Measurements from ENCODE around the gene GALNT18. TPM values are rescaled to one million over a fixed set of nuclear protein-coding genes. Genes with fewer than 3 reads are reported as not detected.

Gene GALNT18
- polyA plus RNA-seq, 1 donor from 2014 or later: 7.6 TPM

GRCh38 chr11:11620921-11621572 lies 758 bp downstream of the GALNT18 start:
- no peaks in the 10 kb centered on the region for H3K9me3 ChIP-seq (ENCODE audit: low read length)
- peak overlapping the region; percentile 96 for H3K4me2 ChIP-seq (ENCODE audit: low read length)
- H3K79me2 ChIP-seq (replicated peaks; ENCODE audit: insufficient read depth, low read length): no peaks in the 10 kb centered on the region
- no peak overlapping the region for H3K27ac ChIP-seq (ENCODE audit: low read length)
- no peaks in the 10 kb centered on the region for H3K36me3 ChIP-seq (ENCODE audit: insufficient read depth, low read length)
- no peaks in the 10 kb centered on the region for H3K9me2 ChIP-seq (ENCODE audit: insufficient read depth, low read length)
- peaks cover 16% of the 10 kb centered on the region for H3K27me3 ChIP-seq (ENCODE audit: insufficient read depth, low read depth, low read length)
- TF ChIP-seq SMC3 (conservative IDR thresholded peaks at IDR 0.05; ENCODE audit: poor library complexity) (peak; percentile 54), TAF1 (IDR thresholded peaks at IDR 0.05; ENCODE audit: low read depth) (no peak), POLR2AphosphoS5 (IDR thresholded peaks at IDR 0.05) (peak; percentile 33), REST (IDR thresholded peaks at IDR 0.05; ENCODE audit: borderline replicate concordance) (peak; percentile 25), MXI1 (conservative IDR thresholded peaks at IDR 0.05; ENCODE audit: poor library complexity, severe bottlenecking) (peak; percentile 97), RAD21 (conservative IDR thresholded peaks at IDR 0.05) (peak; percentile 38), EZH2 (IDR thresholded peaks at IDR 0.05; ENCODE audit: borderline replicate concordance, insufficient read depth, low read length, poor library complexity, severe bottlenecking) (no peak)
- TF ChIP-seq, protein P1, sequence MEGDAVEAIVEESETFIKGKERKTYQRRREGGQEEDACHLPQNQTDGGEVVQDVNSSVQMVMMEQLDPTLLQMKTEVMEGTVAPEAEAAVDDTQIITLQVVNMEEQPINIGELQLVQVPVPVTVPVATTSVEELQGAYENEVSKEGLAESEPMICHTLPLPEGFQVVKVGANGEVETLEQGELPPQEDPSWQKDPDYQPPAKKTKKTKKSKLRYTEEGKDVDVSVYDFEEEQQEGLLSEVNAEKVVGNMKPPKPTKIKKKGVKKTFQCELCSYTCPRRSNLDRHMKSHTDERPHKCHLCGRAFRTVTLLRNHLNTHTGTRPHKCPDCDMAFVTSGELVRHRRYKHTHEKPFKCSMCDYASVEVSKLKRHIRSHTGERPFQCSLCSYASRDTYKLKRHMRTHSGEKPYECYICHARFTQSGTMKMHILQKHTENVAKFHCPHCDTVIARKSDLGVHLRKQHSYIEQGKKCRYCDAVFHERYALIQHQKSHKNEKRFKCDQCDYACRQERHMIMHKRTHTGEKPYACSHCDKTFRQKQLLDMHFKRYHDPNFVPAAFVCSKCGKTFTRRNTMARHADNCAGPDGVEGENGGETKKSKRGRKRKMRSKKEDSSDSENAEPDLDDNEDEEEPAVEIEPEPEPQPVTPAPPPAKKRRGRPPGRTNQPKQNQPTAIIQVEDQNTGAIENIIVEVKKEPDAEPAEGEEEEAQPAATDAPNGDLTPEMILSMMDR (IDR thresholded peaks at IDR 0.05; ENCODE audit: poor library complexity, severe bottlenecking): peak; percentile 64
- H4K20me1 ChIP-seq (ENCODE audit: insufficient read depth): no peaks in the 10 kb centered on the region
- H3F3A ChIP-seq (ENCODE audit: insufficient read depth, low read length, poor library complexity, severe bottlenecking): no peaks in the 10 kb centered on the region
- H3K4me3 ChIP-seq (ENCODE audit: low read length): peak overlapping the region; percentile 86
- H2AFZ ChIP-seq (ENCODE audit: low read depth, low read length): peak overlapping the region; percentile 30
- peak overlapping the region; percentile 60 for H3K9ac ChIP-seq (ENCODE audit: low read length)

DNA sequence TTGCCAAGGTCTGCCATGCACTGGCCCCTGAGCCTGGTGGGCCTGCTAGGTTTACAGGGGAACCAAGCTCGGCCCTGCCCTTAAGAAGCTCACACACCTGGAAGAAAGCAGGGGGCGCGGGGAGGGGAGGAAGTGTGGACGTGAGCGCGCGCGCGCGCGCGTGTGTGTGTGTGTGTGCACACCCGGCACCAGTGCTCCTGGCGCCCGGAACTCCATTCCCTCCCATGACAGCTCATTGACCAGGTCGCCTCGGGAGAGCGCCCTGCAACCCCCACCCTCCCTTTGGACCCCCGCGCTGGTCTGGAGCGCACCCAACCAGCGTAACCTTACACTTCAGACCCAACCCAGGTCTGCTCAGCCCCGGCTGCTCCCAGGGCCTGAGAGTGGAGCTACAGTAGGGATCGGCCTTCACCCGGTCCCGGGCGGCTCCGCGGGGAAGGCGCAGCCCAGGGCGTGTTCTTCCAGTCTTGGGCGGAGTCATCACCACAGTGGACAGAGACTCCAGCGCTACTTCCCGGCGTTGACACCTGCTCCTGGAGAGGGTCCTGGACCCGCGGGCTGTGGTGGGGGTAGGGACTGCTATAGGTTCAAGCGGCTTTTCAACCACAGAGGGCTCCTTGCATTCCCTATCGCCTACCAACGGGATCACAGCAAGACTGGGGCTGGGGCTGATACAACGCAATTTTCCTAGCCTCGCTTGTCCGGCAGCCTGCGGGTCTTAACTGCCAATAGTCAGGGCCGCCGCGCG lies 1.5 kb downstream of the GALNT18 start:
- no peaks in the 10 kb centered on the region for H3K9me3 ChIP-seq (ENCODE audit: low read length)
- H3K27ac ChIP-seq (ENCODE audit: low read length): no peak overlapping the region
- H2AFZ ChIP-seq (ENCODE audit: low read depth, low read length): peak overlapping the region; percentile 30
- H3K4me3 ChIP-seq (ENCODE audit: low read length): peak overlapping the region; percentile 86
- no peaks in the 10 kb centered on the region for H3F3A ChIP-seq (ENCODE audit: insufficient read depth, low read length, poor library complexity, severe bottlenecking)
- no peak for TF ChIP-seq REST (IDR thresholded peaks at IDR 0.05; ENCODE audit: borderline replicate concordance)
- no peak for TF ChIP-seq EZH2 (IDR thresholded peaks at IDR 0.05; ENCODE audit: borderline replicate concordance, insufficient read depth, low read length, poor library complexity, severe bottlenecking)
- no peak for TF ChIP-seq MXI1 (conservative IDR thresholded peaks at IDR 0.05; ENCODE audit: poor library complexity, severe bottlenecking)
- TF ChIP-seq SMC3 (conservative IDR thresholded peaks at IDR 0.05; ENCODE audit: poor library complexity): no peak
- no peak for TF ChIP-seq POLR2AphosphoS5 (IDR thresholded peaks at IDR 0.05)
- TF ChIP-seq TAF1 (IDR thresholded peaks at IDR 0.05; ENCODE audit: low read depth): no peak
- TF ChIP-seq RAD21 (conservative IDR thresholded peaks at IDR 0.05): no peak
- TF ChIP-seq EP300 (conservative IDR thresholded peaks at IDR 0.05; ENCODE audit: poor library complexity, severe bottlenecking): no peak
- TF ChIP-seq, protein P1 (IDR thresholded peaks at IDR 0.05; ENCODE audit: poor library complexity, severe bottlenecking): no peak
- H3K4me2 ChIP-seq (ENCODE audit: low read length): peak overlapping the region; percentile 96
- no peaks in the 10 kb centered on the region for H3K36me3 ChIP-seq (ENCODE audit: insufficient read depth, low read length)
- no peaks in the 10 kb centered on the region for H3K79me2 ChIP-seq (replicated peaks; ENCODE audit: insufficient read depth, low read length)
- H3K9ac ChIP-seq (ENCODE audit: low read length): peak overlapping the region; percentile 60
- H3K9me2 ChIP-seq (ENCODE audit: insufficient read depth, low read length): no peaks in the 10 kb centered on the region
- peaks cover 16% of the 10 kb centered on the region for H3K27me3 ChIP-seq (ENCODE audit: insufficient read depth, low read depth, low read length)
- H4K20me1 ChIP-seq (ENCODE audit: insufficient read depth): no peaks in the 10 kb centered on the region

Measured in neural cell (in vitro differentiated cells).